ENCODE measurements around the gene MTG2.

MTG2 gene

DNA sequence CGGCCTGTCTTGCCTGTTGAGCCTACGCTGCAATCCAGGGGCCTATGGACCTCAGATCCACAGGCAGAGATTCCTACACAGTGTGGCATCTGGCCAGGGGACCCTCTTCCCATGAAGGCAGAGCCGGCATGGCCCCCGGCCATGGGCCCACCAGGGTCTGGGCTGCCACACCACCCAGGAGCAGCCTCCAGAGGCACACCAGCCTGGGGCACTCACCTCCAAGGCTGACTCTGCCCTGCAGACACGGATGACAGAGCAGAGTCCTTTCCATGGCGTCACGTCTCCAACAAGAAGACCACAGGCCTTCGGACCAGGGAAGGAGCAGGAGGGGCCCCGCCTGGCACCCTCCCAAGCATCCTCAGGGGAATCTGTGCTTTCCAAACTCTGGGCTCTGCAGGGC, 40.7 kb downstream of the MTG2 start:
- peaks cover 5 to 6% of the 10 kb centered on the region in 2 donors for H3K4me1 Mint-ChIP-seq (ENCODE audit: low read depth in 2 of 2)
- H3K36me3 Mint-ChIP-seq (ENCODE audit: insufficient read depth): no peaks in the 10 kb centered on the region
- H3K27me3 Mint-ChIP-seq: peaks cover 53 to 75% of the 10 kb centered on the region in 2 donors
- DNase-seq (no peak), ATAC-seq (replicated peaks) (no peak)
- no peaks in the 10 kb centered on the region for H3K9me3 Mint-ChIP-seq
- H3K27ac Mint-ChIP-seq: no peak overlapping the region
- H3K4me3 Mint-ChIP-seq: no peak overlapping the region

DNA sequence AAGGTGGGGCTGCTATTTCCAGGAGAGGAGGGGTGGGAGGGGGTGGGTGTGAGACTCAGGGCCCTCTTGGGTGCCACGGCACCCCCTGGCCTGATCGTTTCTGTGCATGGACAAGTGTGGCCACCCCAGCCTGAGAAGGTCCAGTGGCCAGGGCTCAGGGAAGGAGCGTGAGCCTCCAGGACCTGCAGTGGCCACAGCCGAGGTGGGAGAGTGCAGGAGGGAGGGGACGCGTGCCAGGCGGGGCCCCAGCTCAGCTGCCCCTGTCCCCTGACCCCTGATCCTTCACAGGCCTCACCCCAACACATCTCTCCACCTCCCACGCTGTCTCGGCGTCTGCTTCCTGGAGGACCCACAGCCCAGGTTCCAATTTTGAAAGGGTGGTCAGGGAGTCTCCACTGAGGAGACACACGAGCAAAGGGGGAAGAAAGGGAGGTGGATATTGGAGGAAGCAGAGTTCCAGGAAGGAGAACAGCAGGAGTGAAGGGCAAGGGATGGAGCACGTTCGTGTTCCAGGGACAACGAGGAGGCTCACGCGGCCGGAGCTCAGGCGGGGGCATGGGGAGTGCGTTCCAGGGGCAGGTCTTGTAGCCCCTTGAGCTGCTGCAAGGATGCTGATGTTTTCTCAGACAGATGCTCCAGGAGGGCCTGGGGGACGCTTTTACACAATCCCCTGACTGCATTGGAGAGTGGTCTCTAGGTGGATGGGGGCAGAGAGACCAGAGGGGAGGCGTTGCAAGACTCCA, 41.5 kb downstream of the MTG2 start:
- no peaks in the 10 kb centered on the region for H3K36me3 Mint-ChIP-seq (ENCODE audit: insufficient read depth)
- H3K4me1 Mint-ChIP-seq (ENCODE audit: low read depth in 2 of 2): peaks cover under 1 to 2% of the 10 kb centered on the region in 2 donors
- H3K9me3 Mint-ChIP-seq: no peaks in the 10 kb centered on the region
- no peak for DNase-seq
- H3K27me3 Mint-ChIP-seq: peaks cover 47 to 68% of the 10 kb centered on the region in 2 donors
- ATAC-seq (replicated peaks): no peak
- no peak overlapping the region for H3K4me3 Mint-ChIP-seq
- peak overlapping the region in 1 of 2 donors; percentile 22 for H3K27ac Mint-ChIP-seq

DNA sequence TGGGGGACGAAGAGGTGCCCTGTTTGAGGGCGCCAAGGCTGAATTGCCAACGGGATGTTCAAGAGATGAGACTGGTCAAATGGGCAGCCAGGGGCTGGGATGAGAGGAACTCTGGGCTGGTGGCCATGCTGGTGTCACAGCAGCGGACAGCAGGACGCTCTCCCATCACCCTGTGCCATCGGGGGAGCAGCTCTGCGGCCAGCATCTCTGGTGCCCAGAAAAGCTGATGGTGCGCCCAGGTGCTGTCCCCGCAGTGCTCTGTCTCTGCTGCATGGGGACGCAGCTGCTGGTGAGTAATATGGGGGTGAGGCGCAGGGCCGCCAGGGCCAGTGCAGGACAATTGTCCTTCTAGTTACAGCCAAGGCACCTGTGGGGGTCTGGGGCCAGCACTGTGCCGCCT, 42.2 kb downstream of the MTG2 start:
- no peaks in the 10 kb centered on the region for H3K36me3 Mint-ChIP-seq (ENCODE audit: insufficient read depth)
- no peak for DNase-seq
- H3K4me1 Mint-ChIP-seq (ENCODE audit: low read depth in 2 of 2): peaks cover 0 to 2% of the 10 kb centered on the region in 2 donors
- no peak for ATAC-seq (replicated peaks)
- peaks cover 46 to 65% of the 10 kb centered on the region in 2 donors for H3K27me3 Mint-ChIP-seq
- H3K9me3 Mint-ChIP-seq: no peaks in the 10 kb centered on the region
- H3K27ac Mint-ChIP-seq: peak overlapping the region in 1 of 2 donors; percentile 22
- H3K4me3 Mint-ChIP-seq: no peak overlapping the region

GRCh38 chr20:62225820-62226635, 43.2 kb downstream of the MTG2 start:
- no peak overlapping the region for H3K27ac Mint-ChIP-seq
- no peaks in the 10 kb centered on the region for H3K36me3 Mint-ChIP-seq (ENCODE audit: insufficient read depth)
- H3K9me3 Mint-ChIP-seq: no peaks in the 10 kb centered on the region
- DNase-seq (no peak), ATAC-seq (replicated peaks) (no peak)
- peaks cover 41 to 57% of the 10 kb centered on the region in 2 donors for H3K27me3 Mint-ChIP-seq
- no peaks in the 10 kb centered on the region for H3K4me1 Mint-ChIP-seq (ENCODE audit: low read depth in 2 of 2)
- H3K4me3 Mint-ChIP-seq: no peak overlapping the region

DNA sequence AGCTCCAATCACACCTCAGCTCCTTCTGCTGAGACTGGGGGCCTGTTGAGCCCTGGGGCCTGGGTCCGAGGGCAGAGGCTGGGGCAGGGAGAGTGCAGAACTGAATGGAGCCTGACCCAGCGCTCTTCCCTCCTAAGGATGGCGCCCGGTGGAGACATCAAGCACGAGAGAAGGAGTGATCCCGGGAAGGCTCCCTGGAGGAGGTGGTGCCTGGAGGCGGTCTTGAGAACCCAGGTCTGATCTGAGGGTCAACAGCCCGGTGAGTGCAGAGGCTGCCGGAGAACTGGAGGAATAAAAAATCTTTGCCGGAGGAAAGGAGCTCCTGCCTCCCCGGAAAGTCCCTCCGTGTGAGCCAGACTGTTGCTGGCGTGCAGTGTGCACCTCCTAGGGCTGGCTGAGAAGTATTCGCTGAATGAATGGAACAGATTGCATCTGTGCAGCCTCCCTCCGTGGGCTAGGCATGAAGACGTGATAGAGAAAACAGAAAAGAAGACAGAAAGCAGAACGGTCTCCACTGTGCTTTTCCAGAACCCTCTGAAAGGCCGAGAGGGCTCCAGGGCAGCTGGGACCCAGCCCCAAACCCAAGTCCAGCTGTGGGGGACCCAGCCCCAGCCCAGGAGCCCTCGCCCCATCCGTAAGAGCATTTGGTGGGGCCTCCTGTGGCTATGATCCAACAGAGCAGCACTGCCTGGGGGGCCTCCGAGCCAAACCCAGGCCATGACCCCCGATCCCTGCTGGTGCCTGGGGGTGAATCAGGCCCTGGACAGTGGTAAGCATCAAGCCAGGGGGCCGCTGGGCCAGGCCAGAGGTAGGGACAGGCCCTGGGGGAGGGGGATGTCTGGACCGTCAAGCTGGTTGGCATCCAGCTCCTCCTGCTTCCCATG, 44.1 kb downstream of the MTG2 start:
- H3K27ac Mint-ChIP-seq: no peak overlapping the region

DNA sequence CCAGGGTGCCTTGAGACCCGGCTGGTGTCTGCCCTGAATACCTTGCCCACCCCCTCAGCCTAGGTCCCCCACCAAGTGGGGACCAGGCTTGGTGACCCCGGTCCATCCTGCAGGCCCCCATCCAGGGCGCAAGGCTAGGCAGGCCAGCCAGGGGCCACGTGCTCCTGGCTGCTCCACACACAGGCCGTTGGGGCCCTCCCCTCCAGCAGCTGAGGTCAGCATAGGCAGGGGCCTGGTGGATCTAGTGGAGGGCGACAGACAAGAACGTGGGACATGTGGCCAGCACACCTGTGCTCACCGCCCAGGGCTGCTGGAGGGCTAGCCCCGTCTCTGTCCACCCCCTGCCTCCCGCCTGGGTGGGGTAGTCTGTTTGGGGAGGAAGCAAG, 44.8 kb downstream of the MTG2 start:
- Mint-ChIP-seq H3K4me1 (ENCODE audit: low read depth in 2 of 2) (no peaks in the 10 kb centered on the region), H3K27ac (no peak overlapping the region), H3K9me3 (no peaks in the 10 kb centered on the region), H3K36me3 (ENCODE audit: insufficient read depth) (no peaks in the 10 kb centered on the region), H3K27me3 (peaks cover 32 to 42% of the 10 kb centered on the region in 2 donors), H3K4me3 (no peak overlapping the region)
- DNase-seq (no peak), ATAC-seq (replicated peaks) (no peak)

More for the DNA sequence above, 44.1 kb downstream of the MTG2 start:
- Mint-ChIP-seq H3K4me1 (ENCODE audit: low read depth in 2 of 2) (no peaks in the 10 kb centered on the region), H3K9me3 (no peaks in the 10 kb centered on the region), H3K4me3 (no peak overlapping the region), H3K27me3 (peaks cover 32 to 48% of the 10 kb centered on the region in 2 donors), H3K36me3 (ENCODE audit: insufficient read depth) (no peaks in the 10 kb centered on the region)
- ATAC-seq (replicated peaks): no peak
- DNase-seq: no peak

GRCh38 chr20:62227977-62228958, 45.4 kb downstream of the MTG2 start:
- no peak for DNase-seq
- no peaks in the 10 kb centered on the region for H3K36me3 Mint-ChIP-seq (ENCODE audit: insufficient read depth)
- ATAC-seq (replicated peaks): no peak

DNA sequence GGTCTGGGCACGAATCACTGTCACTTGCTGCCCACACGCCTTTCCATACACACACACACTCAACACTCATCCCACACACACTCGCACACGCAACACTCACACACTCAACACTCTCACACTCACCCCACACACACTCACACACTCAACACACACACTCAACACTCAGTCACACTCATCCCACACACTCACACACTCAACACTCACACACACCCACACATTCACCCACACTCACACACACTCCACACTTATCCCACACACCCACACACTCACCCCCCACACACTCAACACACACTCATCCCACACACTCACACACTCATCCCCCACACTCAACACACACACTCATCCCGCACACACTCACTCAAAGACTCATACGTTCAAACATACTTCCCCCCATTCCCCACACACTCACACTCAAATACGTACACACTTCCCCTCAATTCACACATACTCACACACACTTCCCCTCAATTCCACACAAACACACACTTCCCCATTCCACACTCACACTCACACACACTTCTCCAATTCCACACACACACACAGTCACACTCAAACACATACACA, 46.2 kb downstream of the MTG2 start:
- no peaks in the 10 kb centered on the region for H3K9me3 Mint-ChIP-seq
- peaks cover 24 to 27% of the 10 kb centered on the region in 2 donors for H3K27me3 Mint-ChIP-seq
- DNase-seq: no peak
- no peaks in the 10 kb centered on the region for H3K36me3 Mint-ChIP-seq (ENCODE audit: insufficient read depth)
- H3K27ac Mint-ChIP-seq: no peak overlapping the region
- ATAC-seq (replicated peaks): no peak
- no peaks in the 10 kb centered on the region for H3K4me1 Mint-ChIP-seq (ENCODE audit: low read depth in 2 of 2)
- H3K4me3 Mint-ChIP-seq: no peak overlapping the region

More at GRCh38 chr20:62227977-62228958, 45.4 kb downstream of the MTG2 start:
- peaks cover 25 to 35% of the 10 kb centered on the region in 2 donors for H3K27me3 Mint-ChIP-seq
- no peak overlapping the region for H3K27ac Mint-ChIP-seq
- H3K9me3 Mint-ChIP-seq: no peaks in the 10 kb centered on the region
- no peak overlapping the region for H3K4me3 Mint-ChIP-seq
- H3K4me1 Mint-ChIP-seq (ENCODE audit: low read depth in 2 of 2): no peaks in the 10 kb centered on the region

- H3K4me1 Mint-ChIP-seq (ENCODE audit: low read depth in 2 of 2): no peaks in the 10 kb centered on the region
Observed at GRCh38 chr20:62229667-62230066, 46.8 kb downstream of the MTG2 start.

DNA sequence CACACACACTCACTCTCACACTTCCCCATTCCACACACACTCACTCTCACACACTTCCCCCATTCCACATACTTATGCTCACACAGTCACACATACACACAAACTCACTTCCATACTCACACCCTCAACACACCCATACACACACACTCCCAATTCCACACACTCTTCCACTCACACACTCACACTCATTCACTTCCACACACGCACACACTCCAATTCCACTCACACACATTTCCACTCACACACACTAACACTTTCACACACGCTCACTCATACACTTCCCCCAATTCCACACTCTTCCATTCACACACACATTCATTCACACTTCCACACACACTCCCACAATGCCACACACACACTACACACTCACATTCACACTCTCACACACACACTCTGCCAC, 47.4 kb downstream of the MTG2 start:
- Mint-ChIP-seq H3K4me1 (ENCODE audit: low read depth in 2 of 2) (no peaks in the 10 kb centered on the region), H3K36me3 (ENCODE audit: insufficient read depth) (no peaks in the 10 kb centered on the region), H3K9me3 (no peaks in the 10 kb centered on the region), H3K27me3 (peaks cover 17 to 23% of the 10 kb centered on the region in 2 donors), H3K27ac (no peak overlapping the region), H3K4me3 (no peak overlapping the region)
- DNase-seq (no peak), ATAC-seq (replicated peaks) (no peak)

More at GRCh38 chr20:62229667-62230066, 46.8 kb downstream of the MTG2 start:
- no peaks in the 10 kb centered on the region for H3K9me3 Mint-ChIP-seq
- no peak overlapping the region for H3K27ac Mint-ChIP-seq
- no peak overlapping the region for H3K4me3 Mint-ChIP-seq
- H3K36me3 Mint-ChIP-seq (ENCODE audit: insufficient read depth): no peaks in the 10 kb centered on the region
- ATAC-seq (replicated peaks) (no peak), DNase-seq (no peak)
- peaks cover 19 to 23% of the 10 kb centered on the region in 2 donors for H3K27me3 Mint-ChIP-seq

DNA sequence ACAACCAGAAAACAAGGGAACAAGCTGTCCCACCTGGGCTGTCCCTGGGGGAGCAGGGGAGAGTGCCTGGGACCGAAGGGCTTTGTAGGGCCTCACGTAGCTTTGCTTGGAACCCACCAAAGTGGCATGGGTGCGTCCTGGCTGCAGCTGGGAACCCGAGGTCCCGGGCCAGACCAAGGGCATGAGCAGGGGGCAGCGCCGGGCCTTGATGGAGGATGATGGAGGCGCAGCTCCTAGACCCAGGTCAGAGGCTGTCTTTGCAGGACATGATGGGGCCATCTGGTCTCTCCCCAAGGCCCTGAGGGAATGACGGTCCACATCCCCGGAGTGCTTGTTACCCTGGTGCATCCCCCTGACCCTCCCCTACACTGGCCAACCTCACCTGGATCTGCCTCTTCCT, 47.9 kb downstream of the MTG2 start:
- ATAC-seq (replicated peaks) (no peak), DNase-seq (no peak)
- H3K4me1 Mint-ChIP-seq (ENCODE audit: low read depth in 2 of 2): no peaks in the 10 kb centered on the region
- H3K27ac Mint-ChIP-seq: no peak overlapping the region
- H3K4me3 Mint-ChIP-seq: no peak overlapping the region
- H3K36me3 Mint-ChIP-seq (ENCODE audit: insufficient read depth): no peaks in the 10 kb centered on the region
- H3K27me3 Mint-ChIP-seq: peaks cover 15 to 21% of the 10 kb centered on the region in 2 donors
- no peaks in the 10 kb centered on the region for H3K9me3 Mint-ChIP-seq

- no peak overlapping the region for H3K4me3 Mint-ChIP-seq
- no peak overlapping the region for H3K27ac Mint-ChIP-seq
- DNase-seq (no peak), ATAC-seq (replicated peaks) (no peak)
- H3K36me3 Mint-ChIP-seq (ENCODE audit: insufficient read depth): no peaks in the 10 kb centered on the region
- H3K27me3 Mint-ChIP-seq: peaks cover 10 to 18% of the 10 kb centered on the region in 2 donors
- no peaks in the 10 kb centered on the region for H3K4me1 Mint-ChIP-seq (ENCODE audit: low read depth in 2 of 2)
- no peaks in the 10 kb centered on the region for H3K9me3 Mint-ChIP-seq
Observed at GRCh38 chr20:62231292-62231691, 48.5 kb downstream of the MTG2 start.

Measured in effector memory CD8-positive, alpha-beta T cell (primary cell).